CD4-positive, alpha-beta memory T cell (primary cell): Measurements from ENCODE around the gene USP24. TPM values are rescaled to one million over a fixed set of nuclear protein-coding genes. Genes with fewer than 3 reads are reported as not detected.

Experiments used
- CTCF ChIA-PET: fragments of 350-600 bp; sonication (Branson Sonifier 250); formaldehyde crosslinking; loops from one replicate; lab custom pipeline; 2021; ENCODE audit warnings: inconsistent platforms; ENCODE audit not compliant: partially characterized antibody; lab: Charles Lee
- POLR2A ChIA-PET: fragments of 350-600 bp; sonication (Branson Sonifier 250); formaldehyde crosslinking; loops from one replicate; lab custom pipeline; 2021; ENCODE audit not compliant: partially characterized antibody; lab: Charles Lee
- DNase-seq, 5 donors: peaks; one replicate each; pipeline versions ENCODE4 v3.0.0 to v3.0.0-alpha.2; 2020 to 2022; ENCODE audit warnings: mixed read lengths in 1 of 5
- H3K27ac ChIP-seq: one replicate; pipeline ENCODE4 v1.7.0; 2013; ENCODE audit warnings: low read depth, low read length
- H3K27me3 ChIP-seq: 2 replicates; pipeline ENCODE4 v1.7.0; 2013; ENCODE audit warnings: mild to moderate bottlenecking, low read length, moderate library complexity; ENCODE audit not compliant: insufficient read depth
- H3K36me3 ChIP-seq: 2 replicates; pipeline ENCODE4 v1.7.0; 2013; ENCODE audit warnings: mild to moderate bottlenecking, low read length, moderate library complexity; ENCODE audit not compliant: insufficient read depth
- H3K4me1 ChIP-seq: 2 replicates; pipeline ENCODE4 v1.7.0; 2013; ENCODE audit warnings: mild to moderate bottlenecking, low read length, moderate library complexity; ENCODE audit not compliant: insufficient read depth
- H3K4me3 ChIP-seq, 2 donors: one replicate each; pipeline ENCODE4 v1.7.0; 2013; ENCODE audit warnings: low read length in 2 of 2, mild to moderate bottlenecking in 1 of 2
- H3K9me3 ChIP-seq, 2 donors: one replicate each; pipeline ENCODE4 v1.7.0; 2013; ENCODE audit warnings: low read length in 2 of 2, control low read depth in 1 of 2; ENCODE audit not compliant: control insufficient read depth in 1 of 2
- H3K27ac Mint-ChIP-seq, 7 donors: one replicate each; pipeline ENCODE4 v1.8.0; 2020 to 2021; ENCODE audit warnings: mixed read lengths in 7 of 7, mild to moderate bottlenecking in 6 of 7, inconsistent platforms in 3 of 7, moderate library complexity in 3 of 7
- H3K27me3 Mint-ChIP-seq, 2 donors: one replicate each; pipeline ENCODE4 v1.8.0; 2020 to 2021; ENCODE audit warnings: mixed read lengths in 2 of 2
- H3K36me3 Mint-ChIP-seq, 2 donors: one replicate each; pipeline ENCODE4 v1.8.0; 2020 to 2021; ENCODE audit warnings: mixed read lengths in 2 of 2, inconsistent platforms in 1 of 2, mild to moderate bottlenecking in 1 of 2
- H3K4me1 Mint-ChIP-seq, 4 donors: one replicate each; pipeline ENCODE4 v1.8.0; 2020 to 2021; ENCODE audit warnings: mixed read lengths in 4 of 4, mild to moderate bottlenecking in 1 of 4
- H3K4me3 Mint-ChIP-seq, 8 donors: one replicate each; pipeline ENCODE4 v1.8.0; 2020 to 2021; ENCODE audit warnings: mixed read lengths in 8 of 8, mild to moderate bottlenecking in 7 of 8, moderate library complexity in 6 of 8, inconsistent platforms in 3 of 8
- H3K9me3 Mint-ChIP-seq, 8 donors: one replicate each; pipeline ENCODE4 v1.8.0; 2020 to 2021; ENCODE audit warnings: mixed read lengths in 8 of 8, mild to moderate bottlenecking in 5 of 8, inconsistent platforms in 3 of 8, moderate library complexity in 1 of 8
- intact Hi-C: fragments of 100-400 bp; cut with micrococcal nuclease; formaldehyde crosslinking; loops from one replicate; pipeline ENCODE4 v1.15.1; 2023
- polyA plus RNA-seq, 2 donors: library from polyadenylated mRNA; unstranded; fragments of 300-500 nt; fragmentation: Illumina TruSeq; gene quantifications; one replicate each; pipeline ENCODE4 v1.2.3, GENCODE V29; 2021
- total RNA-seq, 2 experiments: library from RNA; stranded (reverse); gene quantifications; one replicate each; pipeline ENCODE4 v1.2.3, GENCODE V29; 2021

Gene USP24
- total and polyA plus RNA-seq, 4 experiments from 2014 or later, result 1.6 to 74.2 (median 42.1) TPM

- CTCF ChIA-PET, result no interaction called here
- no peaks in the 10 kb centered on the region for H3K9me3 Mint-ChIP-seq
- POLR2A ChIA-PET, result no interaction called here
Measured at GRCh38 chr1:55244476-55245099, 29.4 kb upstream of the USP24 start.

GRCh38 chr1:55243655-55244054, 28.5 kb upstream of the USP24 start:
- H3K4me1 ChIP-seq, result no peaks in the 10 kb centered on the region
- no peaks in the 10 kb centered on the region for H3K36me3 Mint-ChIP-seq
- no peaks in the 10 kb centered on the region for H3K9me3 ChIP-seq
- H3K27me3 Mint-ChIP-seq, result peaks cover 0 to 3% of the 10 kb centered on the region in 2 donors
- H3K27me3 ChIP-seq, result no peaks in the 10 kb centered on the region
- no peak overlapping the region for H3K4me3 ChIP-seq
- no peaks in the 10 kb centered on the region for H3K36me3 ChIP-seq
- ChIA-PET POLR2A (no interaction called here), CTCF (no interaction called here)
- H3K4me1 Mint-ChIP-seq, result no peaks in the 10 kb centered on the region
- H3K9me3 Mint-ChIP-seq, result no peaks in the 10 kb centered on the region
- no peak overlapping the region for H3K27ac Mint-ChIP-seq
- H3K4me3 Mint-ChIP-seq, result no peak overlapping the region
- no peak for DNase-seq
- H3K27ac ChIP-seq, result no peak overlapping the region
- intact Hi-C loops, result no loop called here

More at GRCh38 chr1:55244476-55245099, 29.4 kb upstream of the USP24 start:
- Histone ChIP-seq H3K27me3 (no peaks in the 10 kb centered on the region), H3K9me3 (no peaks in the 10 kb centered on the region), H3K27ac (no peak overlapping the region), H3K36me3 (no peaks in the 10 kb centered on the region), H3K4me3 (no peak overlapping the region), H3K4me1 (no peaks in the 10 kb centered on the region)
- H3K4me3 Mint-ChIP-seq, result no peak overlapping the region
- no peaks in the 10 kb centered on the region for H3K4me1 Mint-ChIP-seq
- DNase-seq, result no peak
- no peaks in the 10 kb centered on the region for H3K36me3 Mint-ChIP-seq
- no peak overlapping the region for H3K27ac Mint-ChIP-seq
- peaks cover 0 to 3% of the 10 kb centered on the region in 2 donors for H3K27me3 Mint-ChIP-seq
- intact Hi-C loops, result no loop called here

GRCh38 chr1:55239548-55239947, 24.4 kb upstream of the USP24 start:
- POLR2A ChIA-PET, result no interaction called here
- Histone ChIP-seq H3K36me3 (no peaks in the 10 kb centered on the region), H3K27me3 (no peaks in the 10 kb centered on the region), H3K9me3 (no peaks in the 10 kb centered on the region), H3K27ac (no peak overlapping the region), H3K4me3 (no peak overlapping the region), H3K4me1 (no peaks in the 10 kb centered on the region)
- intact Hi-C loops, result no loop called here
- Mint-ChIP-seq H3K4me3 (no peak overlapping the region), H3K27ac (no peak overlapping the region), H3K36me3 (no peaks in the 10 kb centered on the region), H3K9me3 (no peaks in the 10 kb centered on the region), H3K27me3 (peaks cover 6 to 11% of the 10 kb centered on the region in 2 donors), H3K4me1 (peaks cover 0 to 5% (median 4%) of the 10 kb centered on the region in 4 donors)
- CTCF ChIA-PET, result no interaction called here
- no peak for DNase-seq

- Histone ChIP-seq H3K27ac (no peak overlapping the region), H3K36me3 (no peaks in the 10 kb centered on the region), H3K27me3 (no peaks in the 10 kb centered on the region), H3K4me1 (no peaks in the 10 kb centered on the region), H3K4me3 (no peak overlapping the region), H3K9me3 (no peaks in the 10 kb centered on the region)
- no peaks in the 10 kb centered on the region for H3K36me3 Mint-ChIP-seq
- peaks cover 0 to 8% (median 5%) of the 10 kb centered on the region in 4 donors for H3K4me1 Mint-ChIP-seq
- peaks cover 13 to 16% of the 10 kb centered on the region in 2 donors for H3K27me3 Mint-ChIP-seq
- H3K27ac Mint-ChIP-seq, result no peak overlapping the region
- CTCF ChIA-PET, result interaction anchor here (1.3 kb wide), 1 partner anchor 26 kb away, joined by 3 read pairs; no protein-coding TSS in a partner anchor
- H3K4me3 Mint-ChIP-seq, result peak overlapping the region in 3 of 8 donors; percentile 2 to 43 (median 11)
- no peaks in the 10 kb centered on the region for H3K9me3 Mint-ChIP-seq
- no peak for DNase-seq
- POLR2A ChIA-PET, result no interaction called here
- intact Hi-C loops, result no loop called here
Measured at GRCh38 chr1:55235722-55236121, 20.6 kb upstream of the USP24 start.

GRCh38 chr1:55234016-55234415, 18.9 kb upstream of the USP24 start:
- Mint-ChIP-seq H3K27ac (no peak overlapping the region), H3K36me3 (no peaks in the 10 kb centered on the region), H3K4me1 (peaks cover 0 to 8% (median 5%) of the 10 kb centered on the region in 4 donors), H3K9me3 (peaks cover 0 to 4% (median 1%) of the 10 kb centered on the region in 8 donors), H3K27me3 (peaks cover 13 to 20% of the 10 kb centered on the region in 2 donors), H3K4me3 (no peak overlapping the region)
- Histone ChIP-seq H3K4me1 (no peaks in the 10 kb centered on the region), H3K27ac (no peak overlapping the region), H3K9me3 (no peaks in the 10 kb centered on the region), H3K4me3 (no peak overlapping the region), H3K27me3 (no peaks in the 10 kb centered on the region), H3K36me3 (no peaks in the 10 kb centered on the region)
- ChIA-PET POLR2A (no interaction called here), CTCF (no interaction called here)
- intact Hi-C loops, result no loop called here
- DNase-seq, result no peak

GRCh38 chr1:55233145-55233777, 18.1 kb upstream of the USP24 start:
- Histone ChIP-seq H3K4me3 (no peak overlapping the region), H3K36me3 (no peaks in the 10 kb centered on the region), H3K9me3 (no peaks in the 10 kb centered on the region), H3K4me1 (no peaks in the 10 kb centered on the region), H3K27ac (no peak overlapping the region), H3K27me3 (no peaks in the 10 kb centered on the region)
- DNase-seq, result no peak
- no peak overlapping the region for H3K27ac Mint-ChIP-seq
- peaks cover 13 to 20% of the 10 kb centered on the region in 2 donors for H3K27me3 Mint-ChIP-seq
- no peaks in the 10 kb centered on the region for H3K36me3 Mint-ChIP-seq
- H3K4me3 Mint-ChIP-seq, result no peak overlapping the region
- POLR2A ChIA-PET, result no interaction called here
- CTCF ChIA-PET, result no interaction called here
- H3K9me3 Mint-ChIP-seq, result peaks cover 0 to 9% (median 3%) of the 10 kb centered on the region in 8 donors
- H3K4me1 Mint-ChIP-seq, result peaks cover 0 to 8% (median 5%) of the 10 kb centered on the region in 4 donors
- intact Hi-C loops, result no loop called here

- H3K27ac Mint-ChIP-seq, result no peak overlapping the region
- DNase-seq, result no peak
- peaks cover 0 to 9% (median 3%) of the 10 kb centered on the region in 8 donors for H3K9me3 Mint-ChIP-seq
- POLR2A ChIA-PET, result no interaction called here
- Histone ChIP-seq H3K27ac (no peak overlapping the region), H3K36me3 (no peaks in the 10 kb centered on the region), H3K27me3 (no peaks in the 10 kb centered on the region), H3K9me3 (no peaks in the 10 kb centered on the region), H3K4me3 (no peak overlapping the region), H3K4me1 (no peaks in the 10 kb centered on the region)
- H3K27me3 Mint-ChIP-seq, result peaks cover 13 to 20% of the 10 kb centered on the region in 2 donors
- intact Hi-C loops, result no loop called here
- no peaks in the 10 kb centered on the region for H3K36me3 Mint-ChIP-seq
- CTCF ChIA-PET, result interaction anchor here (1.2 kb wide), 1 partner anchor 20 kb away, joined by 3 read pairs; no protein-coding TSS in a partner anchor
- H3K4me1 Mint-ChIP-seq, result peaks cover 0 to 8% (median 5%) of the 10 kb centered on the region in 4 donors
- H3K4me3 Mint-ChIP-seq, result no peak overlapping the region
Measured at GRCh38 chr1:55232448-55233144, 17.4 kb upstream of the USP24 start.
